GM12801 (cell line): Measurements from ENCODE around the gene AKAP1.

Experiments
- CTCF ChIP-seq: IDR thresholded peaks from one replicate; pipeline ENCODE4 v1.5.1; 2011; ENCODE audit warnings: control low read depth; ENCODE audit not compliant: insufficient read length; ENCODE audit errors: extremely low read depth

Gene AKAP1

GRCh38 chr17:57088298-57088697, 3.3 kb downstream of the AKAP1 start:
- TF ChIP-seq CTCF = no peak

- no peak for TF ChIP-seq CTCF
Observed at GRCh38 chr17:57089391-57089790, 4.3 kb downstream of the AKAP1 start.

DNA sequence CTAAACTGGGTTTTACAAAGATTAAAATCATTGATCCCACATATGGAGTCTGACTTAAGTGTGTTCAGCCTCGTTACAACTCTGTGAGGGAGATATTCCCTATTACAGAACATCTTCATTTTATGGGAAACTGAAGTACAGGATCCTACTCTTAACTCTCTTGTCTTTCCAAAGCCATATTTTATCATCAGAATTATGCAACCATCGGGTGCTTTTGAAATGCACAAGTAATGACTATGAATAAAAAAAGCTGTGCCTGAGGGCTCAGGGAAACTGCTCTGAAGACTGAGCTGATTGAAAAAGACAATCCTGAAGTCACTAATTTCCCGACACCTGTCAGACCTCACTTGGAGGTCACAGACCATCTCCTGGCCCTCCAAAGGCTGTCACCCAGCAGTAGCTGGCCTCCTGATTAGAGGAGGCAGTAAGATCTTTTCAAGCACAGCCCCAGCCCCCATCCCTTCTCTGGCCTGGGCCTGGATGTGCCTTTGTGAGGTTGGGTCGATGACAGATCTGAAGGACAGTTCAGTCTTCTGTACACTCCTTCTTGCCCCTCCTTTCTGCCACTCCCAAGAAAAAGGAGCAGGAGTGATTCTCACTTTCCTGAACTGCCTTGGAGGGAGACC, 5.6 kb downstream of the AKAP1 start:
- no peak for TF ChIP-seq CTCF

DNA sequence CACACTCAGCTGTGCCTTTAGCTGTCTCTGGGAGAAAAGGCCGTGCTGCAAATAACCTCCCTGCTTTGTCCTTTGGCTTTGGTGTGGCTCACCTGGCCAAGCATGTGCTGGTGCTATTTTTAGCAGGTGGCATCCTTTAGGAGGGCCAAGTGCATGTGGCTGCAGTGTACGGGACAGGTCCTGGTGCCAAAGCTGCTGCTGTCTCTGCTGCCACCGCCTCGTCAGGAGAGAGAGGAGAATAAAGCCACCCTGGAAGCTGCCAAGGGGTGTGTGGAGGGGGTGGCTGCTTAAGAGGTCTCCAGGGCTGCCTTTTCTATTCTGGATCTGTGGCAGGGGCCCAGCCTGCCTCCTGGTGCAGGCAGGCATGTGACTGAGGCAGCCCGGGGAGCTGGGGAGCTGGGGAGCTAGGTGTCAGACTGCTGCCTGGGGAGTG, 6.2 kb downstream of the AKAP1 start:
- TF ChIP-seq CTCF = no peak

GRCh38 chr17:57092171-57092570, 7.1 kb downstream of the AKAP1 start:
- no peak for TF ChIP-seq CTCF

DNA sequence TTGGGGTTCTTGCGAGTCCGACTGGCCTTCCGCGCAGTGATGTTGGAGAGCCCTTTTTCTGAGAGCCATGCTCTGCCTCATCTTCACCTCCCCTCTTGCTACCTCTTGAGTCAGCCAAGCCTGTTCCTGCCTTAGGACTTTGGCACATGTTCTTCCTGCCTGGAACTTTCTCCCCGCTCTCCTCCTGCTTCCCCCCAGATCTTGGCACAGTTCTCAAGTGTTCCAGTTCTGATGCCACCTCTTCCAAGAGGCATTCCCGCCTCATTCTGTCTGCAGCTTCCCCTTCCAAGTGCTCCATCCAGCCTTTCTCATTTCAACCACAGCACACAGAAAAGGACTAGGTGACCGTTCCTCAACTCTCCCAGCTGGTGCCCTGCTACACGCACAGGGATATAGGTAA, 7.7 kb downstream of the AKAP1 start:
- TF ChIP-seq CTCF = no peak

GRCh38 chr17:57096472-57097202, 11.6 kb downstream of the AKAP1 start:
- no peak for TF ChIP-seq CTCF
